ENCODE results near the gene SLC10A2.

SLC10A2 gene

GRCh38 chr13:103046676-103047075 is 19.5 kb downstream of the SLC10A2 start:
- DNase-seq (ENCODE audit: low read depth in 2 of 2): no peak

GRCh38 chr13:103044056-103044455 is 22.2 kb downstream of the SLC10A2 start:
- DNase-seq (ENCODE audit: low read depth in 2 of 2): no peak

GRCh38 chr13:103040006-103040405 is 26.2 kb downstream of the SLC10A2 start:
- DNase-seq (ENCODE audit: low read depth in 2 of 2): no peak

DNA sequence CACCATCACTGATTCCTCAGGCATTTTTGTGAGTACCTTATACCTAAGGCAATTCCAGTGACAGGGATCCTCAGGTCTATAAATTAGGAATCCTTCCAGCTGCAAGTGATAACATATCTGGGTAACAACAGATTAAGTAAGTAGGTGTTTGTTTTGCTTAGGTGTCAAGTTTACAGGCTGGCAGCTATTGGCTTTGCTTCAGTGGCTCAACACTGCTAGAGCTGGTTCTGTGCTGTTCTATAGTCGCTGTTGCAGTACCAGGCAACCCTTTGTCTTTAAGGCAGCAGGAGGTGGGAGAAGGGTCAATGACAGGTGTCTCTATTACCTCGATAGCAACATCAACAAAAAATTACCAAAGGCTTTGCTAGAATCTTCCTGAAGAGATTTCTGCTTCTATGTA is 27.0 kb downstream of the SLC10A2 start:
- DNase-seq (ENCODE audit: low read depth in 2 of 2): no peak

DNA sequence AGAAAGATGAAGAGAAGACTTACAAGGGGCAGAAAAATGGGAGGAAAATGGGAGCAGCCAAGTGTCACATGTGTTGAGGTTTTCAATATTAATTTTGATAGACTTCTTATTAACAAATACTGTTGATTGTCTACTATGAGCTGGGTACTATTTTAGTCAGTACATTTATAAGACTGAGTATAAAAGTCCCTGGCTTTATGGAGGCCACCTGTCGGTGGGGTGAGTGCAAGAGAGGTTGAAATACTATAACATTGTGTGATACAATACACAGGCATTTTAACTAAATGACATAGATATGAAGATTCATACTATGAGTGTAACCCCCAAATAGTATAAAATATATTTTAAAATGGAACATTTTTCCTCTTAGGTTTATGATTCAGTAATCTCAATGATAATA is 29.9 kb downstream of the SLC10A2 start:
- DNase-seq (ENCODE audit: low read depth in 2 of 2): no peak

GRCh38 chr13:103033999-103034398 is 32.2 kb downstream of the SLC10A2 start:
- DNase-seq (ENCODE audit: low read depth in 2 of 2): no peak

- DNase-seq (ENCODE audit: low read depth in 2 of 2): no peak
Measured at GRCh38 chr13:103031332-103031873, 34.8 kb downstream of the SLC10A2 start.

DNA sequence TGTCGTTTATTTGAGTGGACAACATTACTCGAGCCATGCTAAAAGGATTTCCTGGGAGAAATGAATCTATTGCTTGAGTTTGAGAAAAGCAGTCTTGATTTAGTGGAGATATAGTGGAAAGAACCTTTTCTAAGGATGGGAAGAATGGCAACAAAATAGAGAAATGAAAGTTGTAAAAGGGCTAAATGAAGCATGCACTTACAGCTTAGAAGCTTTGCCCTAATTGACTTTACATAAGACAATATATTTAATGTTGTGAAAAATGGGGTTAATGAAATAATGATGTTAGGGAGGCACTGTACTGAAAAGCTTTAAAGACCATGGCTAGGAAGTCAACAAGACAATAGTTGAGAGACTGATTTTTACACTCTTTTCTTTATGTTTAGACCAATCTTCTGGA is 35.4 kb downstream of the SLC10A2 start:
- DNase-seq (ENCODE audit: low read depth in 2 of 2): no peak

DNA sequence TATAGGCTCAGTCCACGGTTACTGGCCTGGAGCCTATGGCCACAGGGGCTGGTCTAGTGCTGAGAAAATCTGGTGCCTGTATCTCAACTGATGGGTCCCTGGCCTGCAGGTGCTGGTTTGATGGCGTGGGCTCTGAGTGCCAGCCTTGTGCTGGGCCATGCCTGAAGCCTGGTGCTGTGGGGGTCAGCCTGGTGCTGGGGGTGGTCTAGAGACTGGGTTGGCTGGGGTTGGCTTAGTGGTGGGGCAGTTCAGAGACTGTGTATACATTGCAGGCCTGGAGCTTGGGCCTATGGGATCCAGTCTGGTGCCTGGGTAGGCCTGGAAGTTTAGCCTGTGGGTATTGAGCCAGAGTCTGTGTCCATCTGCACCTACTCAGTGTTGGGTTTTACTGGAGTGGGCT is 36.4 kb downstream of the SLC10A2 start:
- DNase-seq (ENCODE audit: low read depth in 2 of 2): no peak

GRCh38 chr13:103022336-103022735 is 43.9 kb downstream of the SLC10A2 start:
- DNase-seq (ENCODE audit: low read depth in 2 of 2): no peak

DNA sequence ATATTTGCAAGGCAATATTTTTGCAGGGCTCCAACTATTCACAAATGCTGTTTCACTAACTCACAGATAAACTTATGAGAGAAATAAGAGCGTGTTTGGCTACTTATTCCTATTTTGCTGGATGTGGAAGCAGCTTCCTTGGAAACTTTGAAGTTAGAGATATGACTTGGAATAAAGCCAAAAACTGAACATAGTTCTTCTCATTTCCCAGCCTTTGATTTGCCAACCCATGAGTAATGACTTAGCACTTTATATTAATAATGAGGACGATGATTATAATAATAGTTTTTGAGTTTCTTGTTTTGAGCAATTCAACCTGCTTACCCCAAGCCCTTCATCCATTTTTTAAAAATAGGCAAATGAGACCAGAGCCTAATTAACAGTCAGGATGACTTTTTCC is 47.7 kb downstream of the SLC10A2 start:
- no peak for DNase-seq (ENCODE audit: low read depth in 2 of 2)

DNA sequence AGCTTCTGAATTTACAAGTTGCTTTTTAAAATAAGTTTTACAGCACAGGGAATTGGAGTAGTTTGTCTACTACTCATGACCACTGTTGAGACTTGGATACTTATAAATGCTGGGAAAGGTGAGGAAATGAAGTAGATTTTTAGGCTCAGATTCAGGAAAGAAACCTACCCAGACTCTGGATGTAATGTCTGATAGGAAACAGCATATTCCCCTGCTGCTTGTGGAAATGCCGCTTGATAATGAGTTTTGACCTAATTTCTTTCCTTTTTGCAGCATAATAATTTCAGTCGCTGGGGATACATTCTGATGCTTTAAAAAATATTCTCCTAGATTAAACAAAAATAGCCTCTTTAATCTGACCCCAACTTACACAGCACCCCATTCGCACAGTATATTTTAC is 53.6 kb downstream of the SLC10A2 start:
- DNase-seq (ENCODE audit: low read depth in 2 of 2): no peak

- DNase-seq (ENCODE audit: low read depth in 2 of 2): peak; percentile 53 to 59
Measured at GRCh38 chr13:103009051-103009840, 57.0 kb downstream of the SLC10A2 start.

GRCh38 chr13:103007427-103007762 is 58.8 kb downstream of the SLC10A2 start:
- no peak for DNase-seq (ENCODE audit: low read depth in 2 of 2)

GRCh38 chr13:103006641-103007426 is 59.4 kb downstream of the SLC10A2 start:
- no peak for DNase-seq (ENCODE audit: low read depth in 2 of 2)

DNA sequence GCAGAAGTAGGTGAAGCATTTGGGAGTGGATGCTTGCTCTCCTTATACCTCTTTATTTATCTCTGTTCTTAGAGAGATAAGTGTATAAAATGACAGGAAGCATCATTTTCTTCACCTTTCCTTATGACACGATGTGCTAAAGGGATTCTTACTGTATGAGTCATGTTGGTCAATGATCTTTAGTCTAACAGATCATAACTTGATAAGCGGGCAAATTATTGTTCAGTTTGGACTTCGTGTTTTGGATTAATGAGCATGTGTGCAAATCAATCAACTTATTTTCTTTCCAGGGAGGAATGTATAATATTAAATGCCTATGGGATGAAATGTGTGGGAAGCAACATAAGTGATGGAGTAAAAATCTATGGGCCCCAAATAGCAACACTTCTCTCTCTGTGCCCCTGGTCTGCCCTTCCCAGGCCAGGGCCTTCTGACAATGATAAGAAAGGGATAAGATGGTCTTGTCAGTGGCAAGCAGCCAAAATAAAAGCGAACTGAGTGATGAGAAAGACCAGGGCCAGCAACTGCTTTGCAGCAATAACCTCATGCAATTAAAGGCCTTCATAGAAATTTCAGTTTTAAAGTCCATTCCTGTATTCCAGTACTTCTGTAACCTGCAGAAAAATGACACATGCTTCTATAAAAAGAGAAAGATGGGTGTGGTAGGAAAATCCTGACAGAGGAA is 61.4 kb downstream of the SLC10A2 start:
- DNase-seq (ENCODE audit: low read depth in 2 of 2): no peak

DNA sequence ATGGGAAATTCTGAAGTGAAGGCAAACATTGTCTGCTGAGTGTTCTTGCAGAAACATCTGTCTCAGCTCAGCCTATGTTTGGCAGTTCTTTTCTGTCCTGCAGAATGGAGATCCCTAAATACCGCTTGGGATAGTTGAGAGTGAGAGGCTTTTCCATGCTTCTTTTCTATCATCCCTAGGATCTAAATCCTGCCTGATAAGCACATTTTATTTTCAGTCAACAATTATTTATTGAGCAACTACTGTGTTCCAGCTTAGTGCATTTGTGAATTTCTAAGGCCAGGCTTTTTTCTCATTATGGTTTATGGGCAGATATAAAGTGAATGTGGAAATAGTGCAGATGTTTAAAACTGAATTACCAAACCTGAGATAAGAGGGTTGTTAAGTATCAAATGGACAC is 62.6 kb downstream of the SLC10A2 start:
- DNase-seq (ENCODE audit: low read depth in 2 of 2): no peak

- no peak for DNase-seq (ENCODE audit: low read depth in 2 of 2)
Measured at GRCh38 chr13:103002279-103002678, 63.9 kb downstream of the SLC10A2 start.

DNA sequence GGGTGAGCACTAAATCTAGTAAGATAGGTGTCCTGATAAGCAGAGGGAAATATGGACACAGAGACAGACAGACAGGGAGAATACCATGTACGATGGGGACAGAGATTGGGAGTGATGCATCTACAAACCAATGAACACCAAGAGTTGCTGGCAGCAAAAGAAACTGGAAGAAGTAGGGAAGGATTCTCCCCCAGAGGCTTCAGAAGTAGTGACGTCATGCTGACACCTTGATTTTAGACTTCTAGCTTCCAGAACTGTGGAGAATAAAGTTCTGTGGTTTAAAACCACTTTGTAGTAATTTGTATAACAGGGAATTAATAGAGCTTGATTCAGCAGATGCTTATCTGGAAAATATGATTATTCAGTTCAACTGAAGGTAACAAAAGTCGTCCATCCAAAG is 66.1 kb downstream of the SLC10A2 start:
- no peak for DNase-seq (ENCODE audit: low read depth in 2 of 2)

- no peak for DNase-seq (ENCODE audit: low read depth in 2 of 2)
Measured at GRCh38 chr13:102999499-102999898, 66.7 kb downstream of the SLC10A2 start.

All from fibroblast of skin of left biceps (primary cell).